Gastrocnemius medialis (tissue), 4 donors: ENCODE data around the gene JAG2.

Experiments used
- POLR2A ChIP-seq, 2 donors: fragments of 450-650 bp; IDR thresholded peaks; one replicate each; pipeline ENCODE4 v1.6.1; 2017; ENCODE audit warnings: antibody characterized with exemption in 2 of 2, mild to moderate bottlenecking in 2 of 2, moderate library complexity in 2 of 2
- TF ChIP-seq, protein P1 (sequence below), 5 experiments: fragments of 450-650 bp in 3 of 5; fragments of 200-600 bp in 2 of 5; sonication (generic) in 2 of 5; IDR thresholded peaks in 4 of 5; conservative IDR thresholded peaks in 1 of 5; 1 replicate in 4 of 5; 2 replicates in 1 of 5; pipeline ENCODE4 v1.5.1; 2016 to 2019; ENCODE audit warnings: antibody characterized with exemption in 5 of 5, mild to moderate bottlenecking in 3 of 5, moderate library complexity in 3 of 5

DNA sequence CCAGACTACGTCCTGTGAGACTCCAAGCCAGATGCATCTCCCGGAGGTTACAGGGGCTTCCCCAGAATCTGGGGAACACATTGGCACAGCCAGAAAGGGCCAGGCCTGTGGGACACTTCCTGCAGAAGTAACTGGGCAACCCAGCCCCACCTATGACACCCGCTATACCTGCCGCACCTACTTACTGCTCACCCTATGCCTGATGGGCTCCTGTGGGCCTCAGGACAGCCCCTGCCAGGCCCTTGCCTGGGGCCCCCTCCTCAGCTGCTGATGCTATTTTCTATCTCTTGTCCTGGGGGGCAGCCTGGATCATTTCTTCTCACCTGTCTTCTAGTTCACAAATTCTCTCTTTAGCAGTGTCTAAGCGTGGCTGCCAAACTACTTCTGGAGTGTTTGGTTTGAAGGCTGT is 28.7 kb downstream of the JAG2 start:
- TF ChIP-seq, protein P1, sequence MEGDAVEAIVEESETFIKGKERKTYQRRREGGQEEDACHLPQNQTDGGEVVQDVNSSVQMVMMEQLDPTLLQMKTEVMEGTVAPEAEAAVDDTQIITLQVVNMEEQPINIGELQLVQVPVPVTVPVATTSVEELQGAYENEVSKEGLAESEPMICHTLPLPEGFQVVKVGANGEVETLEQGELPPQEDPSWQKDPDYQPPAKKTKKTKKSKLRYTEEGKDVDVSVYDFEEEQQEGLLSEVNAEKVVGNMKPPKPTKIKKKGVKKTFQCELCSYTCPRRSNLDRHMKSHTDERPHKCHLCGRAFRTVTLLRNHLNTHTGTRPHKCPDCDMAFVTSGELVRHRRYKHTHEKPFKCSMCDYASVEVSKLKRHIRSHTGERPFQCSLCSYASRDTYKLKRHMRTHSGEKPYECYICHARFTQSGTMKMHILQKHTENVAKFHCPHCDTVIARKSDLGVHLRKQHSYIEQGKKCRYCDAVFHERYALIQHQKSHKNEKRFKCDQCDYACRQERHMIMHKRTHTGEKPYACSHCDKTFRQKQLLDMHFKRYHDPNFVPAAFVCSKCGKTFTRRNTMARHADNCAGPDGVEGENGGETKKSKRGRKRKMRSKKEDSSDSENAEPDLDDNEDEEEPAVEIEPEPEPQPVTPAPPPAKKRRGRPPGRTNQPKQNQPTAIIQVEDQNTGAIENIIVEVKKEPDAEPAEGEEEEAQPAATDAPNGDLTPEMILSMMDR (IDR thresholded peaks at IDR 0.05 in 4 of 5, conservative IDR thresholded peaks at IDR 0.05 in 1 of 5) = no peak
- no peak for TF ChIP-seq POLR2A (IDR thresholded peaks at IDR 0.05)
